Measurements from ENCODE around the gene MFSD1.

The MFSD1 gene

DNA sequence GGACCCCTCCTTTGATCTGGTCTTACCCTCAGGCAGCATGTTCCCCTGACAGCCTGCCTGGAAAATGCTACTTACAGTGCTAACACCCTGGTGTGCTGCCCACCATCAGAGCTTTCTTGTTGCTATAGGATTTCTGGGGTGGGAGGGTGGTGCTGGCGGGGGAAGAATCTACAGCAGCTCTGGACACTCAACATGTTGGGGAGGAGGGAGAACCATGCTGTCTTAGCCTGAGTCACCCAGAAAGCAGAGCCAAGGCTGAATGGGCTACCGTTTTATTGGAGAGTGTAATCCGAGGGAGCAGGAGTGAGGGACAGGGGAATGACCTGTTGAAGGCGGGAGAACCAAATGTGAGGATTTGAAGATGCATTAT lies 45.6 kb downstream of the MFSD1 start:
- no peaks in the 10 kb centered on the region for H3K36me3 ChIP-seq (ENCODE audit: insufficient read depth, insufficient read length, low read length)
- H3K27me3 ChIP-seq (ENCODE audit: insufficient read depth, insufficient read length): no peaks in the 10 kb centered on the region
- no peak overlapping the region for H3K9ac ChIP-seq (ENCODE audit: insufficient read length, low read depth)
- H3K4me3 ChIP-seq (ENCODE audit: insufficient read length, low read depth): no peak overlapping the region
- no peak for DNase-seq (ENCODE audit: low read depth, low spot score)
- TF ChIP-seq ZNF274 (IDR thresholded peaks at IDR 0.05; ENCODE audit: low read depth, low read length) (no peak), SUZ12 (IDR thresholded peaks at IDR 0.05; ENCODE audit: extremely low read depth, insufficient read depth, insufficient read length) (no peak), YY1 (IDR thresholded peaks at IDR 0.05; ENCODE audit: insufficient read depth, insufficient read length) (no peak)
- H3K9me3 ChIP-seq (ENCODE audit: insufficient read depth, low read length): no peaks in the 10 kb centered on the region
- H3K4me1 ChIP-seq (ENCODE audit: insufficient read depth, insufficient read length): no peaks in the 10 kb centered on the region

DNA sequence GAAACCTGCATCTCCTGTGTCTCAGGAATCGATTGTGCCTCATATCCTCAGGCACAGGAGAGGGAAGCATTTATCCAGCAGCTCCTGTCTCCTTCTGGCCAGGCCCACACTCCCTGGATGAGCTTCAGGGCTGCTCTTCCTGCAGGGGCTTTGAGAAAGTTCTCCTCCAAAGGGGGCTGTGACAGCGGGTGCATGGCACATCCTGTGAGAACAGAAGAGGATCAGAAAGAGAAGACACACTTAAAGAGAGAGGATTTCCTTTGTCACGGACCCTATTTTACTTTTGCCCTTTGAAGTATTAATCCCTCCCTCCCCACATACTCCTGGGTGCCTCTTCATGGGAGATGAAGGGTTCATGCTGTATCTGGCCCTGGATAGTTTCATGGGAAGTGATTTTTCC lies 46.0 kb downstream of the MFSD1 start:
- Histone ChIP-seq H3K4me1 (ENCODE audit: insufficient read depth, insufficient read length) (no peaks in the 10 kb centered on the region), H3K36me3 (ENCODE audit: insufficient read depth, insufficient read length, low read length) (no peaks in the 10 kb centered on the region), H3K27me3 (ENCODE audit: insufficient read depth, insufficient read length) (no peaks in the 10 kb centered on the region), H3K9me3 (ENCODE audit: insufficient read depth, low read length) (no peaks in the 10 kb centered on the region), H3K4me3 (ENCODE audit: insufficient read length, low read depth) (no peak overlapping the region), H3K9ac (ENCODE audit: insufficient read length, low read depth) (no peak overlapping the region)
- no peak for DNase-seq (ENCODE audit: low read depth, low spot score)
- no peak for TF ChIP-seq SUZ12 (IDR thresholded peaks at IDR 0.05; ENCODE audit: extremely low read depth, insufficient read depth, insufficient read length)
- TF ChIP-seq YY1 (IDR thresholded peaks at IDR 0.05; ENCODE audit: insufficient read depth, insufficient read length): no peak
- TF ChIP-seq ZNF274 (IDR thresholded peaks at IDR 0.05; ENCODE audit: low read depth, low read length): no peak

DNA sequence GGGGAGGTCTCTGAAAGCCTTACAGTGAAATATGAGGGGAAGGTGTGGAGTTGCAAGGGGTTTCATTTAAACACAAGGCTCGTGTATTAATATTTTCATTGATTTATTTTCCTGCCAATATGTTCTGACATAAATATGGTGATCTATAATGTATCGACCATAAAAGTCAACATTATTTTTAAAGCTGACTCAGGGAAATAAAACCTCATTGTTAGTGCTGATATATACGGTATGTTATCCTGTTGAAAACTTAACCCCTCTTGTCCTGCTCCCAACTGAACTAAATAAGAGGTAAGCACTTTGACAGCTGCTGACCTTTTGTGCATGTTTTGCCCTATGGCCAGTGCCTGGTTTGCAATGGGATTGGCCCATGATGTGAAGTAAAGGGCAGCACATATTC lies 47.9 kb downstream of the MFSD1 start:
- DNase-seq (ENCODE audit: low read depth, low spot score): no peak
- no peak overlapping the region for H3K4me3 ChIP-seq (ENCODE audit: insufficient read length, low read depth)
- H3K4me1 ChIP-seq (ENCODE audit: insufficient read depth, insufficient read length): no peaks in the 10 kb centered on the region
- H3K27me3 ChIP-seq (ENCODE audit: insufficient read depth, insufficient read length): no peaks in the 10 kb centered on the region
- no peaks in the 10 kb centered on the region for H3K36me3 ChIP-seq (ENCODE audit: insufficient read depth, insufficient read length, low read length)
- H3K9ac ChIP-seq (ENCODE audit: insufficient read length, low read depth): no peak overlapping the region
- TF ChIP-seq YY1 (IDR thresholded peaks at IDR 0.05; ENCODE audit: insufficient read depth, insufficient read length) (no peak), SUZ12 (IDR thresholded peaks at IDR 0.05; ENCODE audit: extremely low read depth, insufficient read depth, insufficient read length) (no peak), ZNF274 (IDR thresholded peaks at IDR 0.05; ENCODE audit: low read depth, low read length) (no peak)
- H3K9me3 ChIP-seq (ENCODE audit: insufficient read depth, low read length): no peaks in the 10 kb centered on the region

DNA sequence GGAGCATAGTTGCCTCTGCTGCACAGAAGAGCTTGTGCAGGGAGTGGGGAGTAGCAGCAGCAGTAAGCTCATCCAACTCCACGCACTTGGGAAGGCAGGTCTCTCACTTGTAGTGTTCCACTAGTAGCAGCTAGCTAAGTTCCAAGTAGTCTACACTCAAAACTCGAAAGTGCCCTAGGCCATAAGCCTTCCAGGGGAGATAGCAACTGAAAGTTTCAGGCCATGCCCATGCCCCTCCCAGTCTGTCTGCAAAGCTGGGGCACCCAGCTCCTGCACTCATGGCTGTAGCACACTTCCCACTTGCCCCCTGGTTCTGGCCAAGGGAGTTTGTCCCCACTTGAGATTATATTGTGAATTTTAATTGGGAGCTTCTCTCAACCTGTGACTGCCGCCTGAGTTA lies 57.5 kb downstream of the MFSD1 start:
- TF ChIP-seq YY1 (IDR thresholded peaks at IDR 0.05; ENCODE audit: insufficient read depth, insufficient read length): no peak
- Histone ChIP-seq H3K4me1 (ENCODE audit: insufficient read depth, insufficient read length) (no peaks in the 10 kb centered on the region), H3K9ac (ENCODE audit: insufficient read length, low read depth) (no peak overlapping the region), H3K4me3 (ENCODE audit: insufficient read length, low read depth) (no peak overlapping the region), H3K9me3 (ENCODE audit: insufficient read depth, low read length) (peaks cover 4% of the 10 kb centered on the region; the same call in 1 of the 2 replicates), H3K27me3 (ENCODE audit: insufficient read depth, insufficient read length) (no peaks in the 10 kb centered on the region), H3K36me3 (ENCODE audit: insufficient read depth, insufficient read length, low read length) (no peaks in the 10 kb centered on the region)
- DNase-seq (ENCODE audit: low read depth, low spot score): no peak

DNA sequence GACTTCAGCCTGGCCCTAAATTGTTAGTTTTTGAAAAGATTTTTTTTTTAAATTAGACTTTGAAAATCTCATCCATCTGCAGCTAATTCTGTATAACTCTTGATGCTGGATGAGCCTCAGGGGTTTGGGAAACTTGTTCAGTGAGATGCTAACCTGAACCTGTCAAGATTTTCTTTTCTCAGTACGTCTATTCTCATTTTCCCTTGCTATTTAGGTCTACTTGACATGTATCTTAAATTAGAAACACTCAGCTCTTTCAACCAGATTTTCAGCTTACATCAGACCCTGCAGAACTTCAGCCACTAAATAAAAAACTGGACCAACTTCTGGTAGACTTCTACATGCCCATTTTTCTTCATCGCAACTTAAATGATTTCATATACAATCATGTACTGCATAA lies 61.4 kb downstream of the MFSD1 start:
- Histone ChIP-seq H3K36me3 (ENCODE audit: insufficient read depth, insufficient read length, low read length) (no peaks in the 10 kb centered on the region), H3K27me3 (ENCODE audit: insufficient read depth, insufficient read length) (no peaks in the 10 kb centered on the region), H3K4me3 (ENCODE audit: insufficient read length, low read depth) (no peak overlapping the region), H3K4me1 (ENCODE audit: insufficient read depth, insufficient read length) (no peaks in the 10 kb centered on the region), H3K9ac (ENCODE audit: insufficient read length, low read depth) (no peak overlapping the region), H3K9me3 (ENCODE audit: insufficient read depth, low read length) (peaks cover 4% of the 10 kb centered on the region; the same call in 1 of the 2 replicates)
- DNase-seq (ENCODE audit: low read depth, low spot score): no peak
- TF ChIP-seq SUZ12 (IDR thresholded peaks at IDR 0.05; ENCODE audit: extremely low read depth, insufficient read depth, insufficient read length) (no peak), YY1 (IDR thresholded peaks at IDR 0.05; ENCODE audit: insufficient read depth, insufficient read length) (no peak), ZNF274 (IDR thresholded peaks at IDR 0.05; ENCODE audit: low read depth, low read length) (no peak)

DNA sequence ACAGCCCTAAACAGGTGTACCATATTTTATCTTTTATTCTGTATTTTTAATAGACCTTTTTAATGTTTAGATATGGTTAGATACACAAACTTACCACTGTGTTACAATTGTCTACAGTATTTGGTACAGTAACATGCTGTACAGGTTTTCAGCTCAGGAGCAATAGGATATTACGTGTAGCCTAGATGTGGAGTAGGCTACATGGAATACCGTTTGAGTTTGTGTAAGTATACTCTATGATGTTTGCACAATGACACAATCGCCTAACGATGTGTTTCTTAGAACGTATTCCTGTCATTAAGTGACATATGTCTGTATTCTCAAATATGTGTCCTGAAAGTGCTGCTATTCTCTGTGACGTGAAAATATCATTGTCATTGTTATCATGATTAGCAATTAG lies 62.6 kb downstream of the MFSD1 start:
- H3K9me3 ChIP-seq (ENCODE audit: insufficient read depth, low read length): peaks cover 4% of the 10 kb centered on the region; the same call in 1 of the 2 replicates
- no peaks in the 10 kb centered on the region for H3K4me1 ChIP-seq (ENCODE audit: insufficient read depth, insufficient read length)
- H3K9ac ChIP-seq (ENCODE audit: insufficient read length, low read depth): no peak overlapping the region
- no peak for TF ChIP-seq SUZ12 (IDR thresholded peaks at IDR 0.05; ENCODE audit: extremely low read depth, insufficient read depth, insufficient read length)
- no peak for TF ChIP-seq YY1 (IDR thresholded peaks at IDR 0.05; ENCODE audit: insufficient read depth, insufficient read length)
- no peak for TF ChIP-seq ZNF274 (IDR thresholded peaks at IDR 0.05; ENCODE audit: low read depth, low read length)
- no peaks in the 10 kb centered on the region for H3K36me3 ChIP-seq (ENCODE audit: insufficient read depth, insufficient read length, low read length)
- H3K4me3 ChIP-seq (ENCODE audit: insufficient read length, low read depth): no peak overlapping the region
- DNase-seq (ENCODE audit: low read depth, low spot score): no peak
- no peaks in the 10 kb centered on the region for H3K27me3 ChIP-seq (ENCODE audit: insufficient read depth, insufficient read length)

DNA sequence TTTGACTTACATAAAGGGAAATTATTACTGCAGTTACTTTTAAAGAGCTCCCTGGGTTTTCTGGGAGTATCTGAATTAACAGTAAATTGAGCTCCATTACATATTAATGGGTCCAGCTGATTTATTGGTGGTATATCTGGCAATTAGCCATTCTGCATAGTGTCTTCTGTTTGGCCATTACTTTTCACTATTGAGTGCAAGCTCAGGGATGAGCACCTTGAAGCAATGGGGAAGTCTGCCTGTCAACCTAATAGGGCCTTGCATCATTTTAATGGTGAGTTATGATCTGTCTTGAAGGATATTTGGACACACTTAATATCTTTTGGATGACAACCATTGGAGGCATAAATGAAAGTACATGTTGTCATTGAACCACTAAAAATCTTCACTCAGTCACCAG lies 73.8 kb downstream of the MFSD1 start:
- Histone ChIP-seq H3K36me3 (ENCODE audit: insufficient read depth, insufficient read length, low read length) (no peaks in the 10 kb centered on the region), H3K9me3 (ENCODE audit: insufficient read depth, low read length) (no peaks in the 10 kb centered on the region), H3K4me1 (ENCODE audit: insufficient read depth, insufficient read length) (no peaks in the 10 kb centered on the region), H3K27me3 (ENCODE audit: insufficient read depth, insufficient read length) (no peaks in the 10 kb centered on the region), H3K9ac (ENCODE audit: insufficient read length, low read depth) (no peak overlapping the region), H3K4me3 (ENCODE audit: insufficient read length, low read depth) (no peak overlapping the region)
- no peak for DNase-seq (ENCODE audit: low read depth, low spot score)
- no peak for TF ChIP-seq ZNF274 (IDR thresholded peaks at IDR 0.05; ENCODE audit: low read depth, low read length)
- TF ChIP-seq YY1 (IDR thresholded peaks at IDR 0.05; ENCODE audit: insufficient read depth, insufficient read length): no peak
- TF ChIP-seq SUZ12 (IDR thresholded peaks at IDR 0.05; ENCODE audit: extremely low read depth, insufficient read depth, insufficient read length): no peak

Measured in NT2/D1 (cell line).